A549 (cell line): ENCODE data around the gene TBC1D21.

Source experiments
- BHLHE40 ChIP-seq: IDR thresholded peaks from 2 replicates; pipeline ENCODE4 v1.6.1; 2012; ENCODE audit warnings: low read depth, low read length, inconsistent platforms
- CEBPB ChIP-seq, 2 experiments: fragments of >200 bp in 1 of 2; sonication (Bioruptor Twin) in 1 of 2; formaldehyde crosslinking in 1 of 2; IDR thresholded peaks; 2 replicates each; pipeline ENCODE4 v1.6.1; 2012 to 2016
- CHD4 ChIP-seq: fragments of 200-600 bp; sonication (generic); IDR thresholded peaks from 2 replicates; pipeline ENCODE4 v1.6.1; 2016; ENCODE audit warnings: antibody characterized with exemption, mild to moderate bottlenecking, borderline replicate concordance
- CTCF ChIP-seq: fragments of >200 bp; sonication (Bioruptor Twin); formaldehyde crosslinking; IDR thresholded peaks from 3 replicates; pipeline ENCODE4 v1.5.1; 2016
- JUN ChIP-seq, 2 experiments: fragments of >200 bp; sonication (Bioruptor Twin); formaldehyde crosslinking; IDR thresholded peaks; 2 replicates in 1 of 2; 3 replicates in 1 of 2; pipeline ENCODE4 v1.6.1; 2016 to 2017
- REST ChIP-seq: fragments of 200-600 bp; sonication (generic); IDR thresholded peaks from 2 replicates; pipeline ENCODE4 v1.6.1; 2016; ENCODE audit warnings: antibody characterized with exemption, mild to moderate bottlenecking, moderate library complexity
- TP53 ChIP-seq: fragments of 250-450 bp; sonication (Bioruptor Pico); IDR thresholded peaks from 2 replicates; pipeline ENCODE4 v1.5.0; 2021; ENCODE audit warnings: mild to moderate bottlenecking, moderate library complexity
- ZFP36 ChIP-seq: fragments of 450-650 bp; IDR thresholded peaks from 2 replicates; pipeline ENCODE4 v1.6.1; 2014; ENCODE audit warnings: borderline replicate concordance; ENCODE audit not compliant: partially characterized antibody

GRCh38 chr15:73919706-73920105 is 46.3 kb downstream of the TBC1D21 start:
- TF ChIP-seq BHLHE40 (no peak), CTCF (no peak), CEBPB (IDR thresholded peaks at IDR 0.05) (no peak), REST (no peak), CHD4 (no peak), JUN (IDR thresholded peaks at IDR 0.05) (no peak), TP53 (CRISPR knock-in tag) (no peak), ZFP36 (no peak)
